GM19372 (cell line): ENCODE results near the gene L3MBTL2.

ENCODE experiments used
- ATAC-seq: cut with Tn5 transposase; IDR thresholded peaks from one replicate; pipeline ENCODE4 v1.9.1; 2021; ENCODE audit warnings: mild to moderate bottlenecking, low read depth, moderate library complexity; ENCODE audit not compliant: unreplicated experiment

L3MBTL2 gene

DNA sequence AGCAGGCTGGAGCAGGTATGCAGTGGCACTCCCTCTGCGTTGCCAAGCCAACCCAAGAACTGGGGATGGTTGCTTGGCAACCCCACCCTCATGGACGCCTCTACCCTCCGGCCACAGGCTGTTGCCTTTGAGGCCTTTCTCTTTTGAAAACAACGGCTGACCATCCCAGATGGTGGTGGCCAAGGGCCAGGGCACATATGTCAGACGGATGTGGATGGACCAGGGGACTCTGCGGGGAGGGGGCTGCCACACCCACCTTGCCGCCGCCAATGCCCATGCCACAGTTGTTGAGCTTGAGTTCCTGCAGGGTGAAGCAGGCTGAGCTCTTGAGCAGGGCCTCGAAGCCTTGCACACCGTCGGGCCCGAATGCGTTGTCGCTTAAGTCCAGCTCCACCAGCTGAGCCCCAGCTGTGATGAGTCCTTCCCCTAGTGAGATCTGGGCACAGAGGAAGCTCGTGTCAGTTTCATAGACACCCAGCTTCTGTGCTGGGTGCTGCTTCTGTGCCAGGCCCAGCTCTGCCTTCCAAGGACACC lies 59.4 kb downstream of the L3MBTL2 start:
- no peak for ATAC-seq

DNA sequence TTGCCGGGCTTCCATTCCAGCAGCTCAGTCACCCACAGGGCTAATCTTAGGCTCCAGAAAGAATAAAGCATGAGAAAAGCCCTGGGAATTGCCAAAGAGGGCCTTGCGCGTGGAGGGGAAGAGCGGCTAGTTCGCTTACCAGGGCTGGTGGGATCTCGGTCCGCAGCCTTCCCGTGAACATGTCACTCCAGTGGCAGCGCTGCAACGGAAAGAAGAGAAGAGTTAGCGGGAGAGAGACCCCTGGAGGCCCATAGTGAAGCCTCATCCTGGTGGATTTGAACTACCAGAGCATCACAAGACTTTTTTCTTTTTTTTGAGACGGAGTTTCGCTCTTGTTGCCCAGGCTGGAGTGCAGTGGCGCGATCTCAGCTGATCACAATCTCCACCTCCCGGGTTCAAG lies 62.8 kb downstream of the L3MBTL2 start:
- no peak for ATAC-seq

DNA sequence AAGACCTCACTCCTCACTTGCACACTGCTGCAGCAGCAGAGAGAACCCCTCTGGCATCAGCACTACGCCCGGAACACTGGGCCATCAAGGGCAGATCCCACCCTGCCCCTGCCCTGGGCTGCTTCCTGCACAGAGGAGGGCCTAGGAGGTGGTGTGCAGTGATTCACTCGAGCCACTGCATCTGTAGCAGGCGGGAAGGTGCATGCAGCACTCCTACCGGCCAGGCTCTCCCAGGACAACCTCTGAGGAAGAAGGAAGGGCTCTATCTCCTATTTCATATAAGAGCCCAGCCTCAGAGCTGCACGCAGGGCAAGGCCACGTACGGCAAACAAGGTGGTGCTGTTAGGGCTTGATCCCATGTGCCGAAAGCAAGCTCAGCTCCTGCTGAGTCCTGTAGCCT lies 66.7 kb downstream of the L3MBTL2 start:
- ATAC-seq, result no peak

DNA sequence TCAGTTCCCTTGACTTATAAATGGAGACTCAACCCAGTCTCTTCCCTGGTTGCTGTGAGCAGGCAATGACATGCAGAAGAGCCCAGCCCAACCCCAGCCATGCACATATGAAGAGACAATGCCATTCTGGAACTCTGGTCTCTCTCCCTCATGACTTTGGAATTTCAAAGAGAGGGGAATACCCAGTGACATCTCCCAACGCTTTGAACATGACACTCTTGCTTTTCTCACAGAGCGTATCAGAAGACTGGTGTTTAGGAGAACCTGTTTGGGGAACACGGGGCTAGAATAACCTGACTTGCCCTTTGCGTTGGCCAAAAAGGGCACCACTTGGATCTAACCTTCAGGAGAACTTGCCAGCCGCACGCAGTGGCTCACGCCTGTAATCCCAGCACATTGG lies 68.0 kb downstream of the L3MBTL2 start:
- no peak for ATAC-seq

- no peak for ATAC-seq
Observed at GRCh38 chr22:41274856-41275255, 69.7 kb downstream of the L3MBTL2 start.

GRCh38 chr22:41280065-41280464 lies 75.0 kb downstream of the L3MBTL2 start:
- ATAC-seq, result no peak

GRCh38 chr22:41280854-41281253 lies 75.7 kb downstream of the L3MBTL2 start:
- no peak for ATAC-seq
